ENCODE measurements around the gene THSD7B.

GRCh38 chr2:137369106-137369505 lies 603.8 kb downstream of the THSD7B start:
- no peak for TF ChIP-seq EZH2 (IDR thresholded peaks at IDR 0.05; ENCODE audit: borderline replicate concordance, low read length)
- no peak for TF ChIP-seq CTCF (conservative IDR thresholded peaks at IDR 0.05 in 1 of 2, IDR thresholded peaks at IDR 0.05 in 1 of 2; ENCODE audit: extremely low read depth in 1 of 2, insufficient read depth in 1 of 2, low read depth in 1 of 2, low read length in 2 of 2)

Measured in mammary epithelial cell (primary cell).